ENCODE results near the gene NCOA3.
"Not testable (repeated sequence)": the region's sequence is repeated elsewhere in the genome, so short reads cannot be mapped to it uniquely, and the experiment has no call there.

Gene NCOA3

GRCh38 chr20:47540443-47541354 is 39.0 kb downstream of the NCOA3 start:
- DNase-seq (ENCODE audit: low read depth): no peak

GRCh38 chr20:47541355-47541922 is 39.8 kb downstream of the NCOA3 start:
- DNase-seq (ENCODE audit: low read depth): no peak

GRCh38 chr20:47543006-47543431 is 41.3 kb downstream of the NCOA3 start:
- no peak for DNase-seq (ENCODE audit: low read depth)

- peak; percentile 57 for DNase-seq (ENCODE audit: low read depth)
Observed at GRCh38 chr20:47544240-47544639, 42.6 kb downstream of the NCOA3 start.

- DNase-seq (ENCODE audit: low read depth): no peak
Observed at GRCh38 chr20:47544852-47545251, 43.2 kb downstream of the NCOA3 start.

- DNase-seq (ENCODE audit: low read depth): no peak
Observed at GRCh38 chr20:47545499-47545898, 43.8 kb downstream of the NCOA3 start.

GRCh38 chr20:47546184-47547033 is 44.7 kb downstream of the NCOA3 start:
- DNase-seq (ENCODE audit: low read depth): peak; percentile 84

- DNase-seq (ENCODE audit: low read depth): no peak
Observed at GRCh38 chr20:47547034-47547387, 45.3 kb downstream of the NCOA3 start.

GRCh38 chr20:47549671-47550070 is 48.0 kb downstream of the NCOA3 start:
- no peak for DNase-seq (ENCODE audit: low read depth)

GRCh38 chr20:47551222-47551621 is 49.5 kb downstream of the NCOA3 start:
- DNase-seq (ENCODE audit: low read depth): no peak

- no peak for DNase-seq (ENCODE audit: low read depth)
Observed at GRCh38 chr20:47551841-47552240, 50.2 kb downstream of the NCOA3 start.

- DNase-seq (ENCODE audit: low read depth): no peak
Observed at GRCh38 chr20:47552996-47553395, 51.3 kb downstream of the NCOA3 start.

GRCh38 chr20:47553594-47554235 is 52.0 kb downstream of the NCOA3 start:
- not testable (repeated sequence) for DNase-seq (ENCODE audit: low read depth)

- not testable (repeated sequence) for DNase-seq (ENCODE audit: low read depth)
Observed at GRCh38 chr20:47554283-47554682, 52.6 kb downstream of the NCOA3 start.

- no peak for DNase-seq (ENCODE audit: low read depth)
Observed at GRCh38 chr20:47557218-47557617, 55.5 kb downstream of the NCOA3 start.

- DNase-seq (ENCODE audit: low read depth): no peak
Observed at GRCh38 chr20:47557791-47558190, 56.1 kb downstream of the NCOA3 start.

- DNase-seq (ENCODE audit: low read depth): no peak
Observed at GRCh38 chr20:47558295-47559066, 56.8 kb downstream of the NCOA3 start.

GRCh38 chr20:47559141-47559540 is 57.5 kb downstream of the NCOA3 start:
- no peak for DNase-seq (ENCODE audit: low read depth)

- no peak for DNase-seq (ENCODE audit: low read depth)
Observed at GRCh38 chr20:47561180-47561579, 59.5 kb downstream of the NCOA3 start.

GRCh38 chr20:47561603-47562583 is 60.2 kb downstream of the NCOA3 start:
- DNase-seq (ENCODE audit: low read depth): no peak
